GM19324 (cell line): ENCODE data around the gene C9orf152.
"Not testable (repeated sequence)": the region's sequence is repeated elsewhere in the genome, so short reads cannot be mapped to it uniquely, and the experiment has no call there.

Experiments
- ATAC-seq: cut with Tn5 transposase; IDR thresholded peaks from one replicate; pipeline ENCODE4 v1.9.1; 2021; ENCODE audit warnings: mild to moderate bottlenecking, moderate library complexity; ENCODE audit not compliant: unreplicated experiment, low FRiP score

C9orf152 gene, protein sequence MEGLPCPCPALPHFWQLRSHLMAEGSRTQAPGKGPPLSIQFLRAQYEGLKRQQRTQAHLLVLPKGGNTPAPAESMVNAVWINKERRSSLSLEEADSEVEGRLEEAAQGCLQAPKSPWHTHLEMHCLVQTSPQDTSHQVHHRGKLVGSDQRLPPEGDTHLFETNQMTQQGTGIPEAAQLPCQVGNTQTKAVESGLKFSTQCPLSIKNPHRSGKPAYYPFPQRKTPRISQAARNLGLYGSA

DNA sequence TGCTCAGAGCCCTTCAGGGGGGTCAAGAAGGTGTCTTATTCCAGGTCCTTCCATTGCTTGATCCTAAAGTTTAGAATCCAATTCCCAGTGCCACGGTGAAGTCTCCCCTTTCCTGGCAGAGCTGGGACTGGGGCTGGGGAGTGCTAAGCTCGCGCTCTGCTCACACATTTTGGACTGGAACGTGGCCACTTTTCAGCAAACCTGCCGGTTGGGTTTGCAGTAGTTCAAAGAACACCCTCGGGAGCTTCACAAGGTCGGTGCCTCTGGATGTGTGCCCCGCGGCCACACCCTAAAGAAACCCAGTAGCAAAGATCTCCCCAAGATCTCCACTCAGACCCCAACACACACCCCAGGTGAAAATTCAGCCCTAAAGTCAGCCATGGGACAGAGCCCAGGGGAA, at the start of gene C9orf152:
Gene C9orf152, minus strand, starts transcription at position 129 of the 400 bp plus-strand sequence. CDS start 580 bp downstream, outside the sequence.
- no peak for ATAC-seq

DNA sequence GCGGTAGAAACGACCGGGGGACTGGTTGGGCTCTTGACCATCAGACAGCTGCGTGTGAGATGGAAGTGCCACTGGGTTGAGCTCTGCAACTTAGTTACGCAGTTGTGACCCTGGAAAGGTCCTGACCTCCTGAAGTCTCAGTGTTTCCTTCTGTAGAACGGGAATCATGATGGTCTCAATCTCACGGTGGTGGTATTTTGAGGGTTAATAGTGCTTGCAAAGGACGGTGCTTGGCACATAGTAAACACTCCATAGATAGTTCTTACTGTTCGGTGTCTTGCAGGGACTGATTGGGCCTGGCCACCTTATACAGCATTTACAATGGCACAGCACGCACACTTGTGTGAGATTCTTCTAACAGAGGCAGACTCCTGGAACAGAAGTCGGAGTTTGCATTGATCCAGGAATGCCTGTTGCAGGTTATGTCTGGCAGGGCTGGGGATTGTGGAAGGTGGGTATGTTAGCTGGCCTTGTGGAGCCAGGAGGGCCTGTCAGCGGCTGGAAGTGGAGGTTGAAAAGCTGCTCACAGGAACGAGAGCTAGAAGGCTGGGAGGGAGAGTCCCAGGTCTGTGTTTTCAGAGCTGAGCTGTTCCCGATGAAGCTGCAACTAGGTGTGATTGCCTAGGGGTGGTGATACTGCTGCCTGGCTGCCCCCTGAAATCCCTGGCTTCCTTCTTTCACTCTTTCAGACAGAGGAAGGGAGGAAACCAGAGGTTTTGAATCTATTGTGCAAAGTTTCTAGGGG, 49.3 kb upstream of the C9orf152 start:
- peak; percentile 1 for ATAC-seq

DNA sequence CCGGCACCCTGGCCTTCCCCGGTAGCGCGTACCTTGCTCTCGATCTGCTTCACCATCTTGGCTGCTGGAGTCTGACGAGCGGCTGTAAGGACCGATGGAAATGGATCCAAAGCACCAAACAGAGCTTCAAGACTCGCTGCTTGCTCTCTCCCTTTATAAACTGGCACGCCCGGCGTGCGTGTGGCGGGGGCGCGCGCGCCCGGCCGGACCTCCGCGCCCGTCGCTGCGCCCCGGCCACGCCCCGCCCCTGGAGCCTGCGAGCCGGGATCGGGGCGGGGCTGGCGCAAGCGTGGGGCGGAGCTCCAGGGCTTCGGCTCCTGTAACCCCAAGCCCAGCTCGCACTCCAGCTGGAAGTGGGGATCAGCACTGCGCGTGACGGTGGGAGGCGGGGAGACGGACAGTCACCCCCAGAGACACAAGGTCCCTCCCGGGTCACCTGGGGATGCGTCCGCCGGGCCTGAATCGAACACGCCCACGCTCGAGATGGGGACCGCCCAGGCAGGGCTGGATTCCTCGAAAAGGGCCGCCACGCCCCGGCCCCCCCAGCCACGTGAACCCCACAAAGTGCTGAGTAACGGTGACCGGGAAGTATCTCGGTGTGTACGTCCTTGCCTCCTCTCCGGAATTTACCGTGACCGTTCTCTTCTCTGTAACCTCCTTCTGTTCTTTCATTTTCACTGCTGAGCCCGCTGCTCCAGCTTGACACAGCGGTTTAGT, 48.6 kb upstream of the C9orf152 start, which contains the start of gene TXN:
Gene TXN, minus strand, starts transcription at position 128 of the 717 bp plus-strand sequence. Its CDS starts 72 bp downstream, at position 56.
- ATAC-seq, result peak; percentile 80

DNA sequence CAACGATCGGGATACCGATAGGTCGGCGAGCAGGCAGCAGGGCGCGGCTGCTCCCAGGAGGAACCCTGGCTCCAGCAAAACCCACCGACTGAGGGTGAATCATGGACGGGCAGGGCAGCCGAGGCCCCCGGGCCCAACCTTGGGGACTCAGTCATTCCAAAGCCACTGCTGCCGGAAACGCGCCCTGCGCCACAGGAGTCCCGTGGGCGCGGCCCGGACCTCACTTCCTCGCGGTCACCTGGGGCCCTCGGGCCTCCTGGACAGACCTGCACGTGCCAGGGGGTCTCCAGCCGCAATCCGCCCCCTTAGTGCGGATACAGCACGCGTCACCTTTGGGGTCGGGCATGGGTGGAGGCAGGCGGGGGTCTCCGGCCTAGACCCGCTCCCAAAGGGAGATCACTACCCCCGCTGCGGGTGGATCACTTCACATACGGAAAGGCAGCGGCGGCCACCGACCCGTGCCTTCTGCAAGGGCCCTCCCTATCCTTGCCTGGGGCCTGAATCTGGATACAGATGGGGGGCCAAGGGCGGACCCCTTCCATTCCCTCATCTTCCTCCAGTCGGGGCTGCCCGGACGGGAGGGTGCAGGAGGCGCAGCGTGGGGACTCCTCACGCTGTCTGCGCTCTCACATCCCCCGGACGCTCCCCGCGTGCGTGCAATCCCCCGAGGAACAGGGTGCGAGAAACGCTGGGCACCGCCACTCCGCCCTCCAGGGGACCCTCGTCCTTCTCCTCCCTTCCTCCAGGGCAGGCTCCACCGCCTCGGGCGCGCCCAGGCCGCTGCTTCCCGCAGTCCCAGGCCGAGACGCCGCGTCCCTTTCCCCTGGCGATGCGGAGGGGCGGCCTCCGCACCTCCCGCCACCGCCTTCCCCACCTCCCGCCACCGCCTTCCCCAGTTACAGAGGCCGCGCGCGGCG, 47.8 kb upstream of the C9orf152 start:
- peak; percentile 19 for ATAC-seq

DNA sequence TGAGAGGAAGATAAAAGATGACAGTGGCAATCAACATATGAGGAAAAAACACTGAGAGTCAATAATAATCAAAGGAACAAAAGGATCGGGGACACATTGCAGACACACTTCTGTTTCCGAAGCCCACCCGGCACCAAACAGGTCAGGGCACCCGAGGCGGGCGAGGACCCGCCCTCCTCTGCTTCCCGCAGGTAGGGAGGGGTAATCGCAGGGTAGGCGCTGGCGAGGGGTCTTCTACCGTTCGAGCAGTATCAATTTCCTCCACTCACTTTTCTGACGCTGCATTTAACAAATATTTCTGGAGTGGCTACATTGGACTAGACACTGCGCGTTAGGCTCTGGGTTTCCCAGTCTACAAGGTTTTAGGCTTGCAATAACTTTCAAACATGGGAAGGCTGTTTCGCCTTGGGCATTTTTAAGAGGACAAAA, 47.1 kb upstream of the C9orf152 start:
- no peak for ATAC-seq

DNA sequence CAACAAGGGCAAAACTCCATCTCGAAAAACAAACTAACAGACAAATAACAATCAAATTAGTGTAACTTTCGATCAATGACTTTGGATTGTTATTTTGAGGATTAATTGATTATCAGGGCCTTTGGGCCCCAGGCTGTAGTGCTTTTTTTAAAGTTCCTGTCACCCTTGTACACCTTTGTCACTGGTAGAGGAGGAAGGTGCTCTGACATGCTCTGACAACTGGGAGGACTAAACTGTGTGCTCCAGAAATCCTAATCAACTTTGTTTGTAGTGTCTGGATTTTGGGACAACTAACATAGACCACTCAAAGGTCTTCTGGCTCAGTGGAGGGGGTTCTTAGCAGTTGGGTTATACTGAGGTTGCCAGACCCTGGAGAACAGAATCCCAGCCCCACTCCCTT, 46.5 kb upstream of the C9orf152 start:
- ATAC-seq, result no peak

DNA sequence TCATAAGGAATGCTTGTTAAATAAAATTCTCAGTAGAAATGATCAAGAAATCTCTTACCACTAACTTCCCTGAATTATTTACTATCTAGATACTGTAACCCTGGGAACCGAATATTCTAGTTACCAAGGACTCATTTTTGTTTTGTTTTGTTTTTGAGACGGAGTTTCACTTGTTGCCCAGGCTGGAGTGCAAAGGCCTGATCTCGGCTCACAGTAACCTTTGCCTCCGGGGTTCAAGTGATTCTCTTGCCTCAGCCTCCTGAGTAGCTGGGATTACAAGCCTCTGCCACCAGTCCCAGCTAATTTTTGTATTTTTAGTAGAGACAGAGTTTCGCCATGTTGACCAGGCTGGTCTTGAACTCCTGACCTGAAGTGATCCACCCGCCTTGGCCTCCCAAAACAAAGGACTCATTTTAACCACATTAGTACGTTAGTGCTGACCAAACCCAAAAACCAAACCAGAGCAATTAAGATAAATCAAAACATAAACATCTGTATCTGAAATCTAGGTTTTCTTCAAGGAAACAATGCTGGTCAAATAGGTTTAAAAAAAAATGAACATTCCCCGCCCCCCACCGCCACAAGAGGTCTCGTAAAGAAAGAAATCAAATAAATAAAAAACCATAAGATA, 44.7 kb upstream of the C9orf152 start:
- no peak for ATAC-seq

DNA sequence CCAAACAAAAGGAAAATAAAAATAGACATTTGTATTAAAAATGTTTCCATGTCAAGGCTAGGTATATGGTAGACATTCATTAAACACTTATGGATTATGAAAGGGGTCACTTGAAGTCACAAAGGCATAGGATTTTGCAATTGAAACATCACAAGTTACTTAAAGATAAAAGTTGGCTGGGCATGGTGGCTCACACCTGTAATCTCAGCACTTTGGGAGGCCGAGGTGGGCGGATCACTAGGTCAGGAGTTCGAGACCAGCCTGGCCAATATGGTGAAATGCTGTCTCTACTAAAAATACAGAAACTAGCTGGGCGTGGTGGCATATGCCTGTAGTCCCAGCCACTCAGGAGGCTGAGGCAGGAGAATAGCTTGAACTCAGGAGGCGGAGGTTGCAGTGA, 43.8 kb upstream of the C9orf152 start:
- ATAC-seq, result not testable (repeated sequence)

DNA sequence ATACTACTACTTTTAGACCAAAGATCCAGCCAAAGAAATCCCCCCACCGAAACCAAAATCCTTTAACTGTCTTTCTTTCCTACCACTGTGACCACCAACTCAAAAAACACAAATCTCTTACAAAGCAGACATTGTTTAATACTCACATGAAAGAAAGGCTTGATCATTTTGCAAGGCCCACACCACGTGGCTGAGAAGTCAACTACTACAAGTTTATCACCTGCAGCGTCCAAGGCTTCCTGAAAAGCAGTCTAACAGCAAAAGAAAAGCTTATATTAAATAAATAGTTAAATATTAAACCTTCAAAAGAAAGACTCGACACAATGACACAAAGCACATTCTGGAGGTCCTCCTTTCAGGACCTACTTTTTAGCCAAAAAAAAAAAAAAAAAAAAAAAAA, 43.3 kb upstream of the C9orf152 start:
- no peak for ATAC-seq

DNA sequence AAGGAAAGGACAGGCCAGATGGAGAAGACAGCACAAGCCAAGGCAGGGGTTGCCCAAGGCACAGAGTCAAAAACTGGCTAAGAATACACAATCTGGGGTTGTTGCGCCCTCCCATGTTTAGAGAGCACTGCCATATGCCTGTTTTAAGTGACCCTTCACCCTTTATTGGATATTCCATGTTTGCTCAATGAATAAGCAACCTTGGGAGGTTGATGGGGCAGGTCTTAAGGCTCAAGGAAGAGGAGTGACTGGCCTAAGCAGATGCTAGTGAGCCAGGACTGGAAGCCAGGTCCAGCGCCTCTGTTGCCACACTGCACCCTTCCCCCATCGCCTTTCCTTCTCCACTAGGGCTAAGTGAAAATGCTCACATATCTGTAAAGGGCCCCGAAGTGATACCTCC, 41.6 kb upstream of the C9orf152 start:
- no peak for ATAC-seq

DNA sequence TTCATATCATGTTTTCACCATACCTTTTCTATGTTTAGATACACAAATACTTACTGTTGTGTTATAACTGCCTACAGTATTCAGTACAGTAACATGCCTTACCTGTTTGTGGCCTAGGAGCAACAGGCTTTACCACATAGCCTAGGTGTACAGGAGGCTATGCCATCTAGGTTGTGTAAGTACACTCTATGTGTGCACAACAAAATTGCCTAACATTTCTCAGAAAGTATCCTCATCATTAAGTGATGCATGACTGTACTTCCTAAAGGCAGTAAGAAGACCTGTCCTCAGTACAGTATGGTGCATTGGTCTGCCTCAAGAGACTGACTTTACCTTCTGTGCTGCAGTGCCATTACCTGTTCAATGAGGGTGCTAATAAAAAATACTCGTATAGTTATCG, 40.4 kb upstream of the C9orf152 start:
- ATAC-seq, result no peak

DNA sequence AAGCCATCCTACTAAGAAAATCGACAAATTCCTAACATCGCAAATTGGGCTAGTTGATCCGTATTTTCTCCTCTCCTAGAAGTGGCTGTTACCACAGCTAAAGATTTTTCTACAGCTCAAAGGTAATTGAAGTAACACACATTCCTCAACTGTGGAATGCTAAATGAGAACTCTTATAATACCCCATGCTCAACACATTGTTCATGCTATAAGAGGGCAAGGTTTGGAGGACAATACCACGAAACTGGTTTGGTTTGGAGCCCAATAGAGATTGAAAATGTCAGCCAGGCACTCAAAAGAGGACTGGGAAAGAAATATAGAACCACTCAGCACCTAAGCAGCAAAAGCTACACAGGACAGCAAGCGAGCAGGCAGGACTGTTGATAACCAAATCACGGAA, 38.3 kb upstream of the C9orf152 start:
- ATAC-seq, result no peak

DNA sequence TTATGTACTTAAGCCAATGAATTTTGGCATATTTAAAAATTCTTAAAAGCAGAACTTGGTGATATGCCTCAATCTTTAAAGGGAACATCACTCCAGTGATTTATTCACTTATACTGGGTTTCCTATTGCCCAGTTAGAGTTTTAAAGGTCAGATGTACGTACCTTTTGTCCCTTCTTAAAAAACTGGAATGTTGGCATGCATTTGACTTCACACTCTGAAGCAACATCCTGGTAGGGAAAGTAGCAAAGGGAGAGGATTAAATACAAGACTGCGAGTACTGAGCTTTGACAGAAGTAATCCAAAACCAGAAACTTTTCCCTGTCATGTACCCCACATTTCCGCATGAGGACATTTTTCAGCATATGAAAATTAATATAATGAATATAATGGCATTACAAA, 36.7 kb upstream of the C9orf152 start:
- ATAC-seq, result no peak

DNA sequence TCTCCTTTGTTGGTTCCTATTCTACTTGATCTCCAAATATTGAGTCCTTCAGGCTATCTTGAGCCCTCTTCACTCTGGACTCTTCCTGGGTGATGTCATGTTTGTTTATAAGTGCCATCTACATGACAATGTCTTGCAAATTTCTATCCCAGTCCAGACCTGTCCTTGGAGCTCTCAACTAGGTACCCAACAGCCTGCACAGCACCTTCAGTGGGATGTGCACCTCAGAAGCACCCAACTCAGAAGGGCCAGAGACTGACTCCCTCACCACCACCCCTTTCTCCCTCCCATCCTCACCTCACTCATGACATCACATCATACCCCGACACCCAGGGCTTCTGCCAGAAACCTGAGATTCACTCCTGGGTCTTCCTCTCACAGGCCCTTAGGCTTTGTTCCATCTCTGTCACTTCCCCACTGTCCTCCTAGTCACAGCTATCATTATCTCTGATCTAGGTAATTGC, 33.9 kb upstream of the C9orf152 start:
- no peak for ATAC-seq

DNA sequence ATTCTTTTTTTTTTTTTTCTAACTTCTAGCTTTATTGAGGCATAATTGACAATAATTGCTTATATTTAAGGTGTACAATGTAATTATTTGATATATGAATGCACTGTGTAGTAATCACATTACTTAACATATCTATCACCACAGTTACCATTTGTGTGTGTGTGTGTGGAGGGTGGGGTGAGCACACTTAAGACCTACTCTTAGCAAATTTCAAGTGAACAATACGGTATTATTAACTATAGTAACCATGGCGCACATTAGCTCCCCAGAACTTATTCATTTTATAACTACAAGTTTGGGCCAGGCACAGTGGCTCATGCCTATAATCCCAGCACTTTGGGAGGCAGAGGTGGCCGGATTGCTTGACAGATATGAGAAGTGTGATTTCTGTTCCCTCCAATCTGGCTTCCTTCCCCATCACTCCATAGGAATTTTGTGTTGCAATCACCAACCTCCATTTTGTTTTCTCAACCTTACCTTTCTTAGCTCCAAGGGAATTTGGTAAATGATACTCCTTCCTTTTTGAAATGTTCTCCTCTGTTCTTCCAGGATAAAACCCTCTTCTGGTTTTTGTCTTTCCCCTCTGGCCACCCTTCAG, 33.4 kb upstream of the C9orf152 start:
- no peak for ATAC-seq

DNA sequence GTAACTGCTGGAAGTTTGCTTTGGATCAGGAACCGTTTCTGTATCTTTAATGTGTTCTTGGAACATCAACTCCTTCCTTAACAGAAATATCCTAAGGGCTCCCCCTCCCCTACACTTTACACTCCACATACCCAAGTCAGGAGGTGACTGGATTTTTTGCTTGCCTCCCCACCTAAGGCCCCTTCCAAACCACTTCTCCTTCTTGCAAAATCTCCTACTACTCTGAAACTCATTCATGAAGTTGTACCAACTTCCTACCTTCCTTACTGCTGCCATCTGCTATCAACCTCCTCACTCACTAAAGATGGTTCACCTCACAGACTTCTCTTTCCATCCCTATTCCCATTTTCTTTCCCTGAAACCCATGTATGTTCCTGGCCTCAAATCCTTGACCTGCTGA, 32.2 kb upstream of the C9orf152 start:
- no peak for ATAC-seq

DNA sequence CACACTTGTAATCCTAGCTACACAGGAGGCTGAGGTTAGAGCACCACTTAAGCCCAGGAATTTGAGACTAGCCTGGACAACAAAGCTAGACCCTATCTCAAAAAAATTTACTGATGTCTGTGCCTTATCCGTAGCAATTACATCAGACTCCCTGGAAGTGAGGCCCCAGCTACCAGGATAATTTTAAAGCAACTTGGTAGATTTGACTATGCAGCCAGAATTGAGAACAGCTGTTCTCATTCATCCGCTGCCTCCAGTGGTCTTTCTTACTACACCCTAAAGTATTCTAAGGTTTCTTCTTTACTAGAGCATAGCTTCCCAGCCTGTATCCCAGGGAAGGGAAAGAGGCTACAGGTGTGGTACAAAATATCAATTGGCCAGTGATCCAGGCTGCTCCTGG, 20.4 kb upstream of the C9orf152 start:
- ATAC-seq, result no peak

DNA sequence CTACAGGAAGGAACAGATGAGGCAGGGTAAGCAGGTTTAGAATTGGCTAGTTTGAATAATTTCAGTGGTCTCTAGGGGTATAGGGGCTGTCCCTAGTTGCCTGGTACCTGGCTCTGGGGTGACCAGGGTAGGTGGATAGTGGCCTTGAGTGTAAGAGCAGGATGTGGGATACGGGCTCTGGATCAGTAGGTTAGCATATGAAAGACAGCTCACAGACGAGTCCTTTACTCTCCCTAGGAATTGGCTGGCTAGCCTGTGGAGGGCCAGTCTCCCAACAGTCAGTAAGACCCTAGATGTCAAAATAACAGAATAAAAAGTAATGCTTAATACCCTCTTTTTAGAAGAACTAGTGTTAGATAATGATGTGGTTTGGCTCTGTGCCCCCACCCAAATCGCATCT, 16.6 kb upstream of the C9orf152 start:
- no peak for ATAC-seq

DNA sequence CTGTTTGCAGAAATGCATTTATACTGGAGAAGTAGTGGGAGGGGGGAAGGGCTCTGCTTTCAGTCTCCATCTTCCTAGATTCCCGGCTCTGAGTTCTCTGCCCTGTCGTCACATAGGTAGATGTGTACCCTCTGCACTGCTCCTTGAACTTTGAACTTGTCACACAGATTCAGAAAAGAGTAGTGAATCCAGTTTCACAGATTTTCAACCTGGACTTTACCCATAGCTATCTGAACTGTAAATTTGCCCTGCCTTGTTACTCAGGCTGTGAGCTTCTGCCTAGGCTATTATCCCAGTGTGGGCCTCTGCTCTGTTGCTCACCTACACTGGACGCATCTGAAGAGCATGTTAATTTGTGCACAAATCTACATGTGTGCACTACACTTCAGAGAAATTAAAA, 12.8 kb upstream of the C9orf152 start:
- no peak for ATAC-seq
